ENCODE data around the gene DERA.

DERA gene

GRCh38 chr12:16086942-16087341, 175.8 kb downstream of the DERA start:
- DNase-seq, result no peak

Data from central memory CD4-positive, alpha-beta T cell (primary cell).